Spleen (tissue), 7 donors: ENCODE data around the gene CEP63.

ENCODE experiments used
- CTCF ChIP-seq, 11 experiments: fragments of 200-600 bp in 7 of 11; fragments of 450-650 bp in 4 of 11; sonication (generic) in 4 of 11; IDR thresholded peaks in 8 of 11; conservative IDR thresholded peaks in 3 of 11; 1 replicate in 7 of 11; 2 replicates in 4 of 11; pipeline versions ENCODE4 v1.4.0 to v1.8.0; 2016 to 2021; ENCODE audit warnings: antibody characterized with exemption in 11 of 11, inconsistent platforms in 4 of 11, mild to moderate bottlenecking in 1 of 11
- POLR2A ChIP-seq, 3 donors: fragments of 450-650 bp; IDR thresholded peaks; one replicate each; pipeline ENCODE4 v1.5.1; 2017; ENCODE audit warnings: antibody characterized with exemption in 3 of 3, mild to moderate bottlenecking in 1 of 3
- POLR2AphosphoS5 ChIP-seq, 3 donors: sonication (generic); formaldehyde crosslinking; IDR thresholded peaks; one replicate each; pipeline ENCODE4 v1.5.1; 2017; ENCODE audit warnings: antibody characterized with exemption in 3 of 3
- donor health status: DM: no; HTN: no; CAD: no; lungs with moderate emphysema.
- donor health status: DM: no; HTN: no; CAD: no.
- donor health status: DM: no; HTN: no; CAD: no.

GRCh38 chr3:134445636-134446035 is 40.2 kb upstream of the CEP63 start:
- TF ChIP-seq POLR2AphosphoS5 (IDR thresholded peaks at IDR 0.05) (peak in 1 of 3 donors; percentile 75), CTCF (IDR thresholded peaks at IDR 0.05 in 8 of 11, conservative IDR thresholded peaks at IDR 0.05 in 3 of 11) (no peak), POLR2A (IDR thresholded peaks at IDR 0.05) (no peak)
